ENCODE results near the gene PHF21A. TPM values are rescaled to one million over a fixed set of nuclear protein-coding genes. Genes with fewer than 3 reads are reported as not detected.

The PHF21A gene
- total RNA-seq, 2 donors from 2014 or later, result 24.7 to 48.0 TPM

GRCh38 chr11:45974806-45975205 lies 146.4 kb downstream of the PHF21A start:
- TF ChIP-seq, protein P1, sequence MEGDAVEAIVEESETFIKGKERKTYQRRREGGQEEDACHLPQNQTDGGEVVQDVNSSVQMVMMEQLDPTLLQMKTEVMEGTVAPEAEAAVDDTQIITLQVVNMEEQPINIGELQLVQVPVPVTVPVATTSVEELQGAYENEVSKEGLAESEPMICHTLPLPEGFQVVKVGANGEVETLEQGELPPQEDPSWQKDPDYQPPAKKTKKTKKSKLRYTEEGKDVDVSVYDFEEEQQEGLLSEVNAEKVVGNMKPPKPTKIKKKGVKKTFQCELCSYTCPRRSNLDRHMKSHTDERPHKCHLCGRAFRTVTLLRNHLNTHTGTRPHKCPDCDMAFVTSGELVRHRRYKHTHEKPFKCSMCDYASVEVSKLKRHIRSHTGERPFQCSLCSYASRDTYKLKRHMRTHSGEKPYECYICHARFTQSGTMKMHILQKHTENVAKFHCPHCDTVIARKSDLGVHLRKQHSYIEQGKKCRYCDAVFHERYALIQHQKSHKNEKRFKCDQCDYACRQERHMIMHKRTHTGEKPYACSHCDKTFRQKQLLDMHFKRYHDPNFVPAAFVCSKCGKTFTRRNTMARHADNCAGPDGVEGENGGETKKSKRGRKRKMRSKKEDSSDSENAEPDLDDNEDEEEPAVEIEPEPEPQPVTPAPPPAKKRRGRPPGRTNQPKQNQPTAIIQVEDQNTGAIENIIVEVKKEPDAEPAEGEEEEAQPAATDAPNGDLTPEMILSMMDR (IDR thresholded peaks at IDR 0.05), result no peak
- TF ChIP-seq POLR2A (IDR thresholded peaks at IDR 0.05) (no peak), POLR2AphosphoS5 (IDR thresholded peaks at IDR 0.05) (no peak)
- Histone ChIP-seq H3K4me1 (replicated peaks) (no peaks in the 10 kb centered on the region), H3K27ac (no peak overlapping the region), H3K9me3 (no peaks in the 10 kb centered on the region), H3K36me3 (no peaks in the 10 kb centered on the region), H3K4me3 (no peak overlapping the region), H3K27me3 (replicated peaks; ENCODE audit: insufficient read depth) (no peaks in the 10 kb centered on the region)
- WGBS, result 88% methylated on average over 1 of the region's 1 CpG
- intact Hi-C loops (cut with DNase I), result no loop called here
- DNase-seq (ENCODE audit: low spot score), result no peak

- H3K4me3 ChIP-seq, result no peak overlapping the region
- intact Hi-C loops (cut with DNase I), result no loop called here
- TF ChIP-seq, protein P1 (IDR thresholded peaks at IDR 0.05), result no peak
- TF ChIP-seq POLR2AphosphoS5 (IDR thresholded peaks at IDR 0.05) (no peak), POLR2A (IDR thresholded peaks at IDR 0.05) (no peak)
- H3K27me3 ChIP-seq (replicated peaks; ENCODE audit: insufficient read depth), result no peaks in the 10 kb centered on the region
- no peaks in the 10 kb centered on the region for H3K36me3 ChIP-seq
- H3K9me3 ChIP-seq, result no peaks in the 10 kb centered on the region
- 81% methylated on average over 4 of the region's 4 CpGs for WGBS
- no peak overlapping the region for H3K27ac ChIP-seq
- H3K4me1 ChIP-seq (replicated peaks), result no peaks in the 10 kb centered on the region
- DNase-seq (ENCODE audit: low spot score), result no peak
Observed at GRCh38 chr11:45973601-45974000, 147.7 kb downstream of the PHF21A start.

DNA sequence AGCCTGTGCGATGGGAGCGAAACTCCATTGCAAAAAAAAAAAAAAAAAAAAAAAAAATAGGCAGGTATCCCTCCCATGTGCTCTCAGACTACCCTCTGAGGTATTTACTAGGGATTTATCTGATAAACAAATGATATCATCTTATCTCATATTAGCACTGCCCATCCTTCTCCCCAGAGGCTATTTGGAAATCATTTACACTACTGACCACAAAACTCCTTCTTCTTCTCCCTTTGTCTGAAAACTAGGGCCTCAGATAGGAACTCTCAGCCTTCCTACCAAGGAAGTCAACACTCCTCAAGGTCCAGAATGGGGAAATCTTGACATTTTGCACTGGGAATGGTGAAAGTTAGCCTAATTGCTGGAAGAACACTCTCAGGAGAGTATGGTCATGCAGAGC lies 152.4 kb downstream of the PHF21A start:
- Histone ChIP-seq H3K27me3 (replicated peaks; ENCODE audit: insufficient read depth) (no peaks in the 10 kb centered on the region), H3K9me3 (no peaks in the 10 kb centered on the region), H3K36me3 (no peaks in the 10 kb centered on the region), H3K4me3 (no peak overlapping the region), H3K4me1 (replicated peaks) (no peaks in the 10 kb centered on the region), H3K27ac (no peak overlapping the region)
- 98% methylated on average over 2 of the region's 2 CpGs for WGBS
- intact Hi-C loops (cut with DNase I), result loop anchor here (10.0 kb wide), 1 partner anchor 346 kb away; no protein-coding TSS in a partner anchor
- no peak for DNase-seq (ENCODE audit: low spot score)
- TF ChIP-seq POLR2AphosphoS5 (IDR thresholded peaks at IDR 0.05), result no peak
- TF ChIP-seq POLR2A (IDR thresholded peaks at IDR 0.05), result no peak
- TF ChIP-seq, protein P1 (IDR thresholded peaks at IDR 0.05), result no peak

DNA sequence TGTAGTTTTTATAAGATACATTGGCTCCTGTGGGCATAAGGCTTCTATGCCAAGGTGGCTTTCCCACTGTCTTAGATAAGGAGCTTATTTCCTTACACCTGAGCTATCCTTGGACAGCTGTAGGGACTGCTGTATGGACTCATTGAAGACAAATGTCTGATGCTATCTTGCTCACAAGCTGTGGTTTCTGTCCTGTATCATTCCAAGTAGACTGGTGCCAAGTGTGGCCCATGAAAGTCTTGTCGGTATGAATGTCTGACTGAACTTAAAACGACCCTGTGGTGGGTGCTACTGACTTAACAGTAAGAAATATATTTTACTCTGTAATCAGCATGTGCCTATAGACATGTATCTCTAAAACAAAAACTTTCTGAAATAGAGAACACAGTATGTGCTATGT lies 153.7 kb downstream of the PHF21A start:
- Histone ChIP-seq H3K4me3 (no peak overlapping the region), H3K36me3 (no peaks in the 10 kb centered on the region), H3K27ac (no peak overlapping the region), H3K27me3 (replicated peaks; ENCODE audit: insufficient read depth) (no peaks in the 10 kb centered on the region), H3K9me3 (no peaks in the 10 kb centered on the region), H3K4me1 (replicated peaks) (no peaks in the 10 kb centered on the region)
- TF ChIP-seq POLR2AphosphoS5 (IDR thresholded peaks at IDR 0.05) (no peak), POLR2A (IDR thresholded peaks at IDR 0.05) (no peak)
- TF ChIP-seq, protein P1 (IDR thresholded peaks at IDR 0.05), result no peak
- no peak for DNase-seq (ENCODE audit: low spot score)
- intact Hi-C loops (cut with DNase I), result loop anchor here (10.0 kb wide), 1 partner anchor 347 kb away; no protein-coding TSS in a partner anchor
- 38% methylated on average over 2 of the region's 2 CpGs for WGBS

GRCh38 chr11:45964911-45965389 lies 156.3 kb downstream of the PHF21A start:
- peak; percentile 44 for DNase-seq (ENCODE audit: low spot score)
- Histone ChIP-seq H3K9me3 (no peaks in the 10 kb centered on the region), H3K4me1 (replicated peaks) (no peaks in the 10 kb centered on the region), H3K4me3 (no peak overlapping the region), H3K36me3 (no peaks in the 10 kb centered on the region), H3K27ac (peak overlapping the region; percentile 36 to 40), H3K27me3 (replicated peaks; ENCODE audit: insufficient read depth) (no peaks in the 10 kb centered on the region)
- TF ChIP-seq POLR2AphosphoS5 (IDR thresholded peaks at IDR 0.05), result peak; percentile 82
- no peak for TF ChIP-seq POLR2A (IDR thresholded peaks at IDR 0.05)
- TF ChIP-seq, protein P1 (IDR thresholded peaks at IDR 0.05), result peak; percentile 82 to 93 (median 92)
- 15% methylated on average over 9 of the region's 9 CpGs for WGBS
- intact Hi-C loops (cut with DNase I), result loop anchor here (2.0 to 10.0 kb wide), 2 partner anchors 42 to 350 kb away; no protein-coding TSS in a partner anchor
